HepG2 (cell line): ENCODE measurements around the gene MYO3B. TPM values are rescaled to one million over a fixed set of nuclear protein-coding genes. Genes with fewer than 3 reads are reported as not detected.

ENCODE experiments used
- ATAC-seq: fragments of 200-7000 bp; cut with Tn5 transposase; 3 replicates; pipeline ENCODE4 v1.9.1; 2020; ENCODE audit warnings: mild to moderate bottlenecking, moderate library complexity
- BruUV-seq: library from RNA; stranded (reverse); fragments of 400-500 nt; replicated peaks from 2 replicates; lab custom pipeline; 2021; lab: Mats Ljungman, UMichigan
- CTCF ChIA-PET: fragments of 300-600 bp; formaldehyde crosslinking; extraction: SDS; loops from one replicate; lab custom pipeline; 2021; ENCODE audit warnings: low total read pairs, inconsistent platforms, low intra/inter-chr PET ratio; lab: Yijun Ruan, JAX
- POLR2A ChIA-PET: fragments of 350-600 bp; sonication (Branson Sonifier 250); formaldehyde crosslinking; loops from one replicate; lab custom pipeline; 2020; ENCODE audit warnings: antibody characterized with exemption, inconsistent platforms; lab: Yijun Ruan, JAX
- DNase-seq: peaks from one replicate; pipeline ENCODE4 v3.0.0-alpha.2; 2015; ENCODE audit warnings: low spot score
- FAIRE-seq: peaks from 3 replicates; lab custom pipeline; 2011; peaks lifted over from hg19 to GRCh38; lab: Jason Lieb, UNC
- H2AFZ ChIP-seq: one replicate; pipeline ENCODE4 v1.6.1; 2011; ENCODE audit warnings: low read length, inconsistent platforms
- H3K27ac ChIP-seq: fragments of 300-600 bp; 3 replicates; pipeline ENCODE4 v1.8.0; 2011; ENCODE audit warnings: mixed run types, mild to moderate bottlenecking, mixed read lengths, low read length, inconsistent platforms; ENCODE audit not compliant: insufficient read depth; ENCODE audit errors: extremely low read length
- H3K27me3 ChIP-seq, 2 experiments: fragments of 200-600 bp in 1 of 2; 2 replicates in 1 of 2; 3 replicates in 1 of 2; pipeline versions ENCODE4 v1.6.0 to v1.8.0; 2011; ENCODE audit warnings: low read length in 2 of 2, mild to moderate bottlenecking in 2 of 2, moderate library complexity in 2 of 2, inconsistent platforms in 1 of 2; ENCODE audit not compliant: insufficient read depth in 2 of 2, control insufficient read depth in 1 of 2
- H3K36me3 ChIP-seq, 2 experiments: fragments of 200-600 bp in 1 of 2; replicated peaks in 1 of 2; 2 replicates in 1 of 2; 3 replicates in 1 of 2; pipeline versions ENCODE4 v1.5.1 to v1.8.0; 2011; ENCODE audit warnings: low read length in 2 of 2, inconsistent platforms in 1 of 2; ENCODE audit not compliant: insufficient read depth in 2 of 2, control insufficient read depth in 1 of 2
- H3K4me1 ChIP-seq: 2 replicates; pipeline ENCODE4 v1.5.1; 2012; ENCODE audit warnings: low read length, inconsistent platforms; ENCODE audit not compliant: insufficient read depth
- H3K4me2 ChIP-seq: 2 replicates; pipeline ENCODE4 v1.6.0; 2011; ENCODE audit warnings: low read depth, low read length, inconsistent platforms
- H3K4me3 ChIP-seq, 3 experiments: fragments of 200-600 bp in 1 of 3; sonication (generic), shearing (Covaris generic) in 1 of 3; replicated peaks in 1 of 3; 2 replicates each; pipeline ENCODE4 v1.5.1; 2011 to 2016; ENCODE audit warnings: low read length in 3 of 3, inconsistent platforms in 2 of 3, low read depth in 2 of 3, mild to moderate bottlenecking in 2 of 3, control low read depth in 1 of 3, mixed read lengths in 1 of 3; ENCODE audit not compliant: insufficient read depth in 1 of 3
- H3K79me2 ChIP-seq: one replicate; pipeline ENCODE4 v1.6.1; 2011; ENCODE audit warnings: low read length, inconsistent platforms; ENCODE audit not compliant: insufficient read depth
- H3K9ac ChIP-seq: 2 replicates; pipeline ENCODE4 v1.6.0; 2011; ENCODE audit warnings: mild to moderate bottlenecking, low read depth, low read length, inconsistent platforms; ENCODE audit not compliant: insufficient read depth
- H3K9me3 ChIP-seq: 2 replicates; pipeline ENCODE4 v1.5.1; 2012; ENCODE audit warnings: mild to moderate bottlenecking, low read length
- H4K20me1 ChIP-seq: 2 replicates; pipeline ENCODE4 v1.6.0; 2011; ENCODE audit warnings: inconsistent platforms, mild to moderate bottlenecking, low read length, moderate library complexity; ENCODE audit not compliant: insufficient read depth
- BCL6 ChIP-seq: IDR thresholded peaks from 2 replicates; pipeline ENCODE4 v1.6.1; 2016; ENCODE audit warnings: missing genetic modification reagents, missing compliant biosample characterization
- HDAC6 ChIP-seq: fragments of 200-600 bp; sonication (generic); IDR thresholded peaks from 2 replicates; pipeline ENCODE4 v1.7.0; 2017; ENCODE audit warnings: mild to moderate bottlenecking, antibody characterized with exemption, low read length, low read depth
- KAT8 ChIP-seq: IDR thresholded peaks from 2 replicates; pipeline ENCODE4 v1.6.1; 2016; ENCODE audit warnings: missing genetic modification reagents, missing compliant biosample characterization
- MAFF ChIP-seq: IDR thresholded peaks from 2 replicates; pipeline ENCODE4 v1.6.1; 2011; ENCODE audit warnings: low read depth, low read length, improper control_type of control experiment
- SIN3B ChIP-seq: fragments of 150-350 bp; IDR thresholded peaks from 2 replicates; pipeline ENCODE4 v1.6.1; 2014; ENCODE audit warnings: low read length
- TAF1 ChIP-seq: sonication (generic); formaldehyde crosslinking; IDR thresholded peaks from 2 replicates; pipeline ENCODE4 v1.4.0; 2020; ENCODE audit warnings: missing genetic modification reagents
- ZFP91 ChIP-seq: sonication (generic); formaldehyde crosslinking; IDR thresholded peaks from 2 replicates; pipeline ENCODE4 v1.9.0; 2022; ENCODE audit warnings: missing genetic modification reagents, mild to moderate bottlenecking, borderline replicate concordance
- ZIK1 ChIP-seq: sonication (generic); formaldehyde crosslinking; IDR thresholded peaks from 2 replicates; pipeline ENCODE4 v1.5.0; 2020; ENCODE audit warnings: mild to moderate bottlenecking, low read depth, missing genetic modification reagents, borderline replicate concordance
- ZMYM2 ChIP-seq: sonication (generic); formaldehyde crosslinking; IDR thresholded peaks from 2 replicates; pipeline ENCODE4 v1.8.0; 2022; ENCODE audit warnings: mild to moderate bottlenecking, missing genetic modification reagents
- ZNF205 ChIP-seq: IDR thresholded peaks from 2 replicates; pipeline ENCODE4 v1.6.1; 2018; ENCODE audit warnings: missing biosample characterization, missing genetic modification reagents
- ZNF367 ChIP-seq: sonication (generic); formaldehyde crosslinking; IDR thresholded peaks from 2 replicates; pipeline ENCODE4 v1.4.0; 2020; ENCODE audit warnings: missing genetic modification reagents, borderline replicate concordance
- ZNF446 ChIP-seq: sonication (generic); formaldehyde crosslinking; IDR thresholded peaks from 2 replicates; pipeline ENCODE4 v1.5.0; 2020; ENCODE audit warnings: mild to moderate bottlenecking, missing genetic modification reagents
- ZNF607 ChIP-seq: sonication (generic); formaldehyde crosslinking; IDR thresholded peaks from 2 replicates; pipeline ENCODE4 v1.5.1; 2020; ENCODE audit warnings: missing genetic modification reagents, mild to moderate bottlenecking, borderline replicate concordance
- ZNF614 ChIP-seq: IDR thresholded peaks from 2 replicates; pipeline ENCODE4 v1.6.1; 2018; ENCODE audit warnings: missing biosample characterization, missing genetic modification reagents, inconsistent platforms, borderline replicate concordance
- ZNF703 ChIP-seq: sonication (generic); formaldehyde crosslinking; IDR thresholded peaks from 2 replicates; pipeline ENCODE4 v1.5.1; 2020; ENCODE audit warnings: missing genetic modification reagents, mild to moderate bottlenecking, moderate library complexity, borderline replicate concordance
- WGBS: methylation state at CpG from one replicate; pipeline ENCODE4 v1.1.6; 2017; ENCODE audit warnings: low lambda C conversion rate; 5-methylcytosine and 5-hydroxymethylcytosine counted together
- in situ Hi-C: cut with HindIII; loops from 2 replicates; pipeline ENCODE4 v1.10.0; 2017; ENCODE audit warnings: low pct_unique_long_range_greater_than_20kb; ENCODE audit not compliant: extremely low pct_ligation_motif_present
- intact Hi-C: fragments of 100-400 bp; cut with micrococcal nuclease; formaldehyde crosslinking; loops from one replicate; pipeline ENCODE4 v1.10.0; 2022; ENCODE audit not compliant: unreplicated experiment
- polyA plus RNA-seq, 8 experiments: library from polyadenylated mRNA; depleted of rRNA in 3 of 8; stranded (reverse) in 7 of 8; unstranded in 1 of 8; fragments of >200 nt; fragmentation: Illumina TruSeq in 4 of 8; extraction: Trizol in 4 of 8; gene quantifications; 2 replicates each; pipeline versions ENCODE4 v1.2.1 to v1.2.3, GENCODE V29; 2011 to 2016; ENCODE audit warnings: low read depth in 4 of 8, missing spikeins in 1 of 8, mixed read lengths in 1 of 8; ENCODE audit not compliant: insufficient read depth in 1 of 8
- total RNA-seq, 5 experiments: library from RNA; depleted of rRNA; stranded (reverse); fragments of >200 nt; fragmentation: Illumina TruSeq; extraction: Trizol; gene quantifications; 2 replicates each; pipeline ENCODE4 v1.2.3, GENCODE V29; 2016; ENCODE audit warnings: low read depth in 1 of 5
- TF ChIP-seq, protein P1 (sequence below), 2 experiments: sonication (generic) in 1 of 2; formaldehyde crosslinking in 1 of 2; IDR thresholded peaks; 2 replicates each; pipeline versions ENCODE4 v1.4.0 to v1.6.1; 2018 to 2020; ENCODE audit warnings: missing genetic modification reagents in 2 of 2, borderline replicate concordance in 1 of 2, low read depth in 1 of 2, mild to moderate bottlenecking in 1 of 2, missing biosample characterization in 1 of 2

MYO3B gene
- total and polyA plus RNA-seq, 2 of the 13 experiments (the other 11 are each of a cell fraction or from before 2014, with no cell fraction given) = 0.01 TPM; not detected in 1

DNA sequence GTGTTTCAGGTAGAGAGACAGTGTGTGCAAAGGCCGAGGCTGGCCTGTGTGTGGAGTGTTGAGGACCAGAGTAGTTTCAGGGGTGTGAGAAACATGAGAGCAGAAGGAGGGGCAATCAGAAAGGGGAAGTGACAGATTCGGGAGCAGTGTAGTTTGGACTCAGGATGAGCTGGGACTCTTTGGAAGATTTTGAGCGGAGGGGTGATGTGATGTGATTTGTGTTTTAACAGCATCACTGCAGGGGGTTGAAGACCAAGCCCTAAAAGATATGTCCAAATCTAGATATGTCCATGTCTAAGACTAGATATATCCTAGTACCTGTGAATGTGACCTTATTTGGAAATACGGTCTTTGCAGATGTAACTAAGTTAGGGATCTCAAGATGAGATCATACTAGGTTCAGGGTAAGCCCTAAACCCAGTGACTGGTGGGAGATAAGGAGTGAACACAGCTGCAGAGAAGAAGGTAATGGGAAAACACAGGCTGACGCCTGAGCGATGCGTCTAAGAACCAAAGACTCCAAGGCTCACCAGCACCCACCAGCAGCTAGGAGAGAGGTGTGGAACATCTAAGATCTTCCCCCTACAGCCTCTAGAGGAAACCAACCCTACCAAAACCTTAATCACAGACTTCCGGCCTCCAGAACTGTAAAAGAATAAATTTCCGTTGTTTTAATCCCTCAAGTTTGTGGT lies 38.5 kb upstream of the MYO3B start:
- Histone ChIP-seq H3K79me2 (no peaks in the 10 kb centered on the region), H3K36me3 (no peaks in the 10 kb centered on the region), H3K27ac (no peak overlapping the region), H3K4me1 (no peaks in the 10 kb centered on the region), H3K27me3 (peaks cover 8 to 50% of the 10 kb centered on the region in 2 experiments), H3K9ac (no peak overlapping the region), H2AFZ (no peak overlapping the region), H3K9me3 (no peaks in the 10 kb centered on the region), H4K20me1 (no peaks in the 10 kb centered on the region), H3K4me3 (no peak overlapping the region), H3K4me2 (no peak overlapping the region)
- CTCF ChIA-PET = no interaction called here
- no TSS peak for BruUV-seq
- no peak for FAIRE-seq
- 55% methylated on average over 9 of the region's 9 CpGs for WGBS
- TF ChIP-seq ZIK1 (CRISPR knock-in tag) (no peak), TAF1 (no peak)
- DNase-seq = no peak
- intact Hi-C loops (no loop called here), in situ Hi-C loops (no loop called here)
- POLR2A ChIA-PET = no interaction called here
- no peak for ATAC-seq

- Histone ChIP-seq H3K4me1 (no peaks in the 10 kb centered on the region), H3K9ac (no peak overlapping the region), H3K9me3 (no peaks in the 10 kb centered on the region), H3K36me3 (no peaks in the 10 kb centered on the region), H3K4me3 (no peak overlapping the region), H3K27ac (no peak overlapping the region), H3K79me2 (no peaks in the 10 kb centered on the region), H2AFZ (no peak overlapping the region), H3K4me2 (no peak overlapping the region), H3K27me3 (peaks cover 8 to 53% of the 10 kb centered on the region in 2 experiments), H4K20me1 (no peaks in the 10 kb centered on the region)
- in situ Hi-C loops (no loop called here), intact Hi-C loops (no loop called here)
- DNase-seq = no peak
- WGBS = 34% methylated on average over 4 of the region's 5 CpGs
- ATAC-seq = no peak
- no TSS peak for BruUV-seq
- POLR2A ChIA-PET = no interaction called here
- FAIRE-seq = no peak
- CTCF ChIA-PET = no interaction called here
- TF ChIP-seq ZNF607 (no peak), ZNF703 (no peak), ZFP91 (CRISPR knock-in tag) (no peak), ZNF446 (CRISPR knock-in tag) (no peak), ZMYM2 (CRISPR knock-in tag) (no peak), SIN3B (no peak), ZNF367 (CRISPR knock-in tag) (no peak), MAFF (no peak), KAT8 (CRISPR knock-in tag) (no peak), HDAC6 (no peak), ZNF614 (CRISPR knock-in tag) (no peak), BCL6 (CRISPR knock-in tag) (no peak), ZNF205 (CRISPR knock-in tag) (no peak)
- TF ChIP-seq, protein P1, sequence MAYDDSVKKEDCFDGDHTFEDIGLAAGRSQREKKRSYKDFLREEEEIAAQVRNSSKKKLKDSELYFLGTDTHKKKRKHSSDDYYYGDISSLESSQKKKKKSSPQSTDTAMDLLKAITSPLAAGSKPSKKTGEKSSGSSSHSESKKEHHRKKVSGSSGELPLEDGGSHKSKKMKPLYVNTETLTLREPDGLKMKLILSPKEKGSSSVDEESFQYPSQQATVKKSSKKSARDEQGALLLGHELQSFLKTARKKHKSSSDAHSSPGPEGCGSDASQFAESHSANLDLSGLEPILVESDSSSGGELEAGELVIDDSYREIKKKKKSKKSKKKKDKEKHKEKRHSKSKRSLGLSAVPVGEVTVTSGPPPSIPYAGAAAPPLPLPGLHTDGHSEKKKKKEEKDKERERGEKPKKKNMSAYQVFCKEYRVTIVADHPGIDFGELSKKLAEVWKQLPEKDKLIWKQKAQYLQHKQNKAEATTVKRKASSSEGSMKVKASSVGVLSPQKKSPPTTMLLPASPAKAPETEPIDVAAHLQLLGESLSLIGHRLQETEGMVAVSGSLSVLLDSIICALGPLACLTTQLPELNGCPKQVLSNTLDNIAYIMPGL (CRISPR knock-in tag; IDR thresholded peaks at IDR 0.05; ENCODE audit: borderline replicate concordance in 1 of 2, low read depth in 1 of 2) = no peak
These were observed 37.4 kb upstream of the MYO3B start for GRCh38 chr2:170140561-170140960.
